ENCODE measurements around the gene C6orf47.
A peak's percentile ranks its signal among the peaks of the same experiment; 100 is the strongest.

The C6orf47 gene

GRCh38 chr6:31702405-31702818 lies 41.8 kb upstream of the C6orf47 start:
- no peak for TF ChIP-seq CTCF (IDR thresholded peaks at IDR 0.05; ENCODE audit: low read depth, low read length)
- H3K4me3 ChIP-seq (ENCODE audit: low read depth, low read length): peak overlapping the region; percentile 91

GRCh38 chr6:31701666-31702404 lies 41.3 kb upstream of the C6orf47 start:
- TF ChIP-seq CTCF (IDR thresholded peaks at IDR 0.05; ENCODE audit: low read depth, low read length): no peak
- H3K4me3 ChIP-seq (ENCODE audit: low read depth, low read length): peak overlapping the region; percentile 91

GRCh38 chr6:31700740-31701401 lies 40.3 kb upstream of the C6orf47 start:
- no peak for TF ChIP-seq CTCF (IDR thresholded peaks at IDR 0.05; ENCODE audit: low read depth, low read length)
- no peak overlapping the region for H3K4me3 ChIP-seq (ENCODE audit: low read depth, low read length)

- H3K4me3 ChIP-seq (ENCODE audit: low read depth, low read length): no peak overlapping the region
- no peak for TF ChIP-seq CTCF (IDR thresholded peaks at IDR 0.05; ENCODE audit: low read depth, low read length)
These were observed 37.0 kb upstream of the C6orf47 start for GRCh38 chr6:31697555-31697954.

GRCh38 chr6:31693535-31693934 lies 33.0 kb upstream of the C6orf47 start:
- no peak overlapping the region for H3K4me3 ChIP-seq (ENCODE audit: low read depth, low read length)
- TF ChIP-seq CTCF (IDR thresholded peaks at IDR 0.05; ENCODE audit: low read depth, low read length): no peak

GRCh38 chr6:31692886-31693285 lies 32.3 kb upstream of the C6orf47 start:
- no peak for TF ChIP-seq CTCF (IDR thresholded peaks at IDR 0.05; ENCODE audit: low read depth, low read length)
- H3K4me3 ChIP-seq (ENCODE audit: low read depth, low read length): no peak overlapping the region

- no peak overlapping the region for H3K4me3 ChIP-seq (ENCODE audit: low read depth, low read length)
These were observed 31.8 kb upstream of the C6orf47 start for GRCh38 chr6:31692353-31692752.

More at GRCh38 chr6:31692353-31692752, 31.8 kb upstream of the C6orf47 start:
- no peak for TF ChIP-seq CTCF (IDR thresholded peaks at IDR 0.05; ENCODE audit: low read depth, low read length)
